ENCODE results near the gene NUDT19. TPM values are rescaled to one million over a fixed set of nuclear protein-coding genes. Genes with fewer than 3 reads are reported as not detected.
"Not testable (repeated sequence)": the region's sequence is repeated elsewhere in the genome, so short reads cannot be mapped to it uniquely, and the experiment has no call there.

Gene NUDT19
- polyA plus RNA-seq, 1 experiment = 4.7 TPM

GRCh38 chr19:32735936-32736335 lies 44.3 kb downstream of the NUDT19 start:
- Histone ChIP-seq H3K36me3 (ENCODE audit: control insufficient read depth, insufficient read depth, low read length) (no peaks in the 10 kb centered on the region), H3K27me3 (ENCODE audit: control insufficient read depth, insufficient read depth, low read length) (no peaks in the 10 kb centered on the region), H3K4me3 (ENCODE audit: low read depth, low read length) (no peak overlapping the region)
- TF ChIP-seq CTCF (IDR thresholded peaks at IDR 0.05; ENCODE audit: insufficient read depth, low read depth, low read length) = no peak
- no peak for DNase-seq (ENCODE audit: low read depth)
- ChIA-PET CTCF (no interaction called here), POLR2A (no interaction called here)

GRCh38 chr19:32743021-32743420 lies 51.4 kb downstream of the NUDT19 start:
- H3K36me3 ChIP-seq (ENCODE audit: control insufficient read depth, insufficient read depth, low read length) = no peaks in the 10 kb centered on the region
- no peaks in the 10 kb centered on the region for H3K27me3 ChIP-seq (ENCODE audit: control insufficient read depth, insufficient read depth, low read length)
- DNase-seq (ENCODE audit: low read depth) = no peak
- TF ChIP-seq CTCF (IDR thresholded peaks at IDR 0.05; ENCODE audit: insufficient read depth, low read depth, low read length) = no peak
- CTCF ChIA-PET = interaction anchor here (0.8 kb wide), 1 partner anchor 10 kb away, joined by 3 read pairs; no protein-coding TSS in a partner anchor
- no peak overlapping the region for H3K4me3 ChIP-seq (ENCODE audit: low read depth, low read length)
- POLR2A ChIA-PET = no interaction called here

GRCh38 chr19:32743447-32743846 lies 51.8 kb downstream of the NUDT19 start:
- Histone ChIP-seq H3K4me3 (ENCODE audit: low read depth, low read length) (no peak overlapping the region), H3K36me3 (ENCODE audit: control insufficient read depth, insufficient read depth, low read length) (no peaks in the 10 kb centered on the region), H3K27me3 (ENCODE audit: control insufficient read depth, insufficient read depth, low read length) (peaks cover 4% of the 10 kb centered on the region)
- POLR2A ChIA-PET = no interaction called here
- no peak for TF ChIP-seq CTCF (IDR thresholded peaks at IDR 0.05; ENCODE audit: insufficient read depth, low read depth, low read length)
- DNase-seq (ENCODE audit: low read depth) = no peak
- CTCF ChIA-PET = interaction anchor here (0.8 kb wide), 1 partner anchor 10 kb away, joined by 3 read pairs; no protein-coding TSS in a partner anchor

GRCh38 chr19:32744555-32745325 lies 53.1 kb downstream of the NUDT19 start:
- Histone ChIP-seq H3K27me3 (ENCODE audit: control insufficient read depth, insufficient read depth, low read length) (peaks cover 4% of the 10 kb centered on the region), H3K4me3 (ENCODE audit: low read depth, low read length) (no peak overlapping the region), H3K36me3 (ENCODE audit: control insufficient read depth, insufficient read depth, low read length) (no peaks in the 10 kb centered on the region)
- DNase-seq (ENCODE audit: low read depth) = no peak
- POLR2A ChIA-PET = no interaction called here
- TF ChIP-seq CTCF (IDR thresholded peaks at IDR 0.05; ENCODE audit: insufficient read depth, low read depth, low read length) = no peak
- CTCF ChIA-PET = no interaction called here

GRCh38 chr19:32745594-32746251 lies 54.1 kb downstream of the NUDT19 start:
- DNase-seq (ENCODE audit: low read depth); H3K36me3 ChIP-seq (ENCODE audit: control insufficient read depth, insufficient read depth, low read length); CTCF ChIA-PET; H3K4me3 ChIP-seq (ENCODE audit: low read depth, low read length); POLR2A ChIA-PET; H3K27me3 ChIP-seq (ENCODE audit: control insufficient read depth, insufficient read depth, low read length): not testable (repeated sequence)

- POLR2A ChIA-PET; DNase-seq (ENCODE audit: low read depth); H3K27me3 ChIP-seq (ENCODE audit: control insufficient read depth, insufficient read depth, low read length); H3K4me3 ChIP-seq (ENCODE audit: low read depth, low read length); H3K36me3 ChIP-seq (ENCODE audit: control insufficient read depth, insufficient read depth, low read length): not testable (repeated sequence)
- CTCF ChIA-PET = interaction anchor here (0.6 to 1.1 kb wide), 2 partner anchors 12 to 31 kb away, joined by 3 read pairs; no protein-coding TSS in a partner anchor
Measured at GRCh38 chr19:32746631-32747196, 55.1 kb downstream of the NUDT19 start.
